AG08395 (cell line): ENCODE results near the gene KLHDC4.

ENCODE experiments used
- DNase-seq: peaks from one replicate; pipeline ENCODE4 v3.0.0; 2012; ENCODE audit warnings: mixed read lengths, low spot score

Gene KLHDC4

DNA sequence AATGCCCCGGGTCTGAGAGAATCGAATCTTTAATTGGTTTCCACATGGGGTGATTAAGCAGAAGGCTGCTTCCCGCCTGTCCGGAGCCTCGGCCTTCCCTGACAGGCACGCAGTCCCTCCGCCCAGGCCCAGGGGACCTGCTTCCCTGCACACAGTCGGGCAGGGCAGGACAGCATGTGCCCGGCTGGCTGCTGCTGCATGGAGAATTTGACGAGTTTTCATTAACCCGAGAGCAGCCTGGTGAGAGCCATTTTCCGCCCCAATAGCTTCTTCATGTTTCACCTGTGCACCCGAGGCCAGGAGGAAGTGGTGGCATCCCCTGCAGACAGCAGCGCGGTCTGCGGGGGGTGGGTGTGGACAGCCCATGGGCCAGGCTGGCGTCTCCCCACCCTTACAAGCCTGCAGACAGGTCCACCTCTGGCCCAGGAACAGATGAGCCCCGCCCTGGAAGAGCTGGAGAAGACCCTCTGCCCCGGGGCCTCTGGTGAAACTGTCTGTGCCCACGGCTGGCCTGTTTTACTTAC lies 67.0 kb downstream of the KLHDC4 start:
- DNase-seq: no peak

DNA sequence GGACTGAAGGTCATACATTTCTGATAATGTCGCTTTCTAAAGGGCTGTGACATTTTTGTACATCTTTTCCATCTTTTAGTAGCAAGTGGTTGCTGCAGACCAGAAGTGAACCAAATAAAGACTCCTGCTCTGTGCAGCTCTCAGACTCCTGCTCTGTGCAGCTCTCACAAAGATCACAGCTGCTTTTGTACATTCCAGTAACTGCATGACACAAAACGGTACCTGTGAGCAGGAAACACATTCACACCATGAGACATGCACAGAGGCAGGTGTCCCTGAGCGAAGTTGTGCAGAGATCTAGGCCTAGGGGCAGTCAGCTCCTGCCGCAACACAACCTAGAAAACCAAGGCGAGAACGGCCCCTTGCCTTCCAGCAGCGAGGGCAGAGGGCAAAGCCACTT lies 67.5 kb downstream of the KLHDC4 start:
- DNase-seq: no peak

DNA sequence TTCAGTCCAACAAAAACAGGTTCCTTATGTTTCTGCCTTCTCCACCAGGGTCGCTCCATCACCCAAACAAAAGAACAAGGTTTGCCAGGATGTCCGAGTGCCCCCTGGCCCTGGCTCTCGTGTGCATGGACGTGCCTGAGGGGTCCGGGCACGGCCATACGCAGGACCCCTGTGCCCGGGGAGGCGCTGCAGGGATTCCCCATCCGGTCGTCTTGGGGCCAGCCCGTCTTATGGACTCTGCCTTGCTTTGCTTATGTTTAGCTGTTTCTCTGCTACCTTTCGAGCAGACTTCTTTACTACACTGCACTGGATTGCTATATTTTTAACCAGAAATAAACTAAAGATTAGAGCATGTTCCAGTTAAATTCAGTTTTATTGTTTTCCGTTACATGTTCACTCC lies 68.0 kb downstream of the KLHDC4 start:
- DNase-seq: no peak

- no peak for DNase-seq
Observed at GRCh38 chr16:87697256-87697655, 68.5 kb downstream of the KLHDC4 start.

- DNase-seq: no peak
Observed at GRCh38 chr16:87696726-87697125, 69.1 kb downstream of the KLHDC4 start.

GRCh38 chr16:87695534-87695933 lies 70.3 kb downstream of the KLHDC4 start:
- DNase-seq: no peak

DNA sequence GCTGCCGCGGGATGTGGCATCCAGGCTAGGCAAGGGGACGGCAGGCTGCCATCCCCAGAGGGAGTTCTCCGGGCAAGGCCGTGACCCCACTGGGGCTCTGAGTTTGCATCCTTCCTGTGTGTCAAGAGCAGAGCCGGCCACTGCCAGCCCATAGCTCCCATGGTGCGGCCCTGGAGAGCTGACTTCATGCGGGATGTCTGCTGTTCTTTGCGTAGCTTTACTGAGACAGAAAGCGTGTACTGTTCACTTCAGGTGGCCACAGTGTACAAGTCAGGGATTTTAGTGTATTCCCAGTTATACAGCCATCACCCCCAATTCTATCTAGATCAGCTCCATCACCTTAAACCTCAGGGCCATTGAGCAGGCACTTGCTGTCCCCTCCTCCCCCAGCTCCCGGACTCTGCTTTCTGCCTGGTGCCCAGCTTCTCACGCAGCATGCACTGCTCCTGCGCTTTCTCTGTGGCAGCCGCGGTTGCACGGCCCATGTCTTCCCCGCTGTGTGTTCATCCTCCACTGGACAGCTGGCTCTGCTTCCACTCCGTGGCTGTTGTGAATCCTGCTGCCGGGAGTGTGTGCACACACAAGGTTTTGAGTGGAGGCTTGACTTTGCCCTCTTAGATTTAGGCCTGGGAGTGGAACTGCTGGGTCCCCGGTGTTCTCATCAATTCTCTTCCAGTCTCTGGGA lies 71.2 kb downstream of the KLHDC4 start:
- no peak for DNase-seq

GRCh38 chr16:87693827-87694226 lies 72.0 kb downstream of the KLHDC4 start:
- no peak for DNase-seq

DNA sequence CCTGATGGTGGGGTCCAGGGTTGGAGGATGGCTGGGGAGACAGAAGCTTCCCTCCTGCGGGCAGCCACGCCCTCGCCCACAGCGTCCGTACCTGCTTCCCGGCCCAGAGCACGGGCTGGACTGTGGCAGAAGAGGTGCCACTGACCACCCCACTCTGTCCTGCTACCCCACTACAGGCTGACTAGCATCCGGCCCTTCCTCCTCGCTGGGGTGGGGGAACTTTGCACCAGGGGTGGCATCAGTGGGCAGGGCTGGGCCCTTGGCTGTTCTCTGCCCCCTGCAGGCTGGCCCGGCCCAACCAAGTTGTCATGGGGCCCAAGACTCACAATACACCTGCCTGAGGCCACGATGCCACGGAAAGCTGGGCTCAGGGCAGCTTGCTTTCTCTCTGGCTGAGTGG lies 73.0 kb downstream of the KLHDC4 start:
- DNase-seq: no peak

DNA sequence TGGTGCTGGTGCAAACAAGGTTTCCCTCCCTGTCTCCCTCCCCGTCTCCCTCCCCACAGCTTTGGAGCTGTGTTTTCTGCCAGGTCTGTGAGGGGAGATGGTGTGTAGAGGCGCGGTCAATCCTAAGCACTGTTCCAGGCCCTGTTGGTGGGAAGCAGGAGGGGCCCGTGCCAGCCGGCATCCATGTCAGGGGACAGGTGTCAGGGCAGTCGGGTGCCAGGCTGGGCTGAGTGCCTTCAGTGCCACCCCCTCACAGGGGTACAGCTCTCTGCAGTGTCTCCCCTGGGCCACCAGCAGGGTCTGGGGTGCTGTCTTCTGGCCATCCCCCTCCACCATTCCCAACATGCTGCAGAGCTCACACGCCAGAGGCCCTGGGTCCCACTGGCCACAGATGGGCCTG lies 73.6 kb downstream of the KLHDC4 start:
- no peak for DNase-seq

GRCh38 chr16:87691686-87692079 lies 74.1 kb downstream of the KLHDC4 start:
- DNase-seq: no peak

DNA sequence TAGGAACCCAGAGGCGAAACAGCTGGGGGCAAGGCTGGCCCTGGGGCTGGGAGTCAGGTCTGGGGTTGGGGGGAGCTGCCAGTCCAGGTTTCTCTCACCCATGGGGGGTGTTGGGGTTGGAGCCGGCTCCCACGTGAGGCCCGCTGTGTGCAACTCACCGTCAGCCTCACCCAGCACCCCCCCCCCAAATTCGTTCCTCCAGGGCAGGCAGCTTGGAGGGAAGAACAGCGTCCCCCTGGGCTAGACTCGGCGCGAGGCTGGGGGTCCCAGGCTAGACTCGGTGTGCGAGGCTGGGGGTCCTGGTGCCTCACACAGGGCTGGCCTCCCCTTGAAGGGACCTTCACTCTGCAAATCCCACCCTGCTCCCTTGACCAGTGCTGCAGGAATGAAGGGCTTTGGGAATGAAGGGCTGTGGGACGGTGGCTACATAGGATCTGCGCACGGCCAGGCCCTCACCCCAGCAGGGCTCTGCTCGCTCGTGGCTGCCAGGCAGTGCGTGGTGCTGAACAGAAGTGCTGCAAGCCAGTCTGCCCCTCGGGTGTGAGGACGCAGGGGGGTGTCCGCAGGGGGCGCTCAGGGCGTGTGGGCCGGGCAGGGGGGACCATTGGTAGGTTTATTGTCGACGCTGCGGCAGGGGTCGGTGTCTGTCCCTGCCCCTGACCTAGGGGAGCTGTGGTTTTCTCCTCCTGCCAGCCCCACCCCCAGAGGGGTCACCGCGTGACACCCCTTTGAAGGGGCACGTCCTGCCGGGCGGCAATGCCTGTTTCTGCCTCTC lies 74.7 kb downstream of the KLHDC4 start:
- DNase-seq: no peak

DNA sequence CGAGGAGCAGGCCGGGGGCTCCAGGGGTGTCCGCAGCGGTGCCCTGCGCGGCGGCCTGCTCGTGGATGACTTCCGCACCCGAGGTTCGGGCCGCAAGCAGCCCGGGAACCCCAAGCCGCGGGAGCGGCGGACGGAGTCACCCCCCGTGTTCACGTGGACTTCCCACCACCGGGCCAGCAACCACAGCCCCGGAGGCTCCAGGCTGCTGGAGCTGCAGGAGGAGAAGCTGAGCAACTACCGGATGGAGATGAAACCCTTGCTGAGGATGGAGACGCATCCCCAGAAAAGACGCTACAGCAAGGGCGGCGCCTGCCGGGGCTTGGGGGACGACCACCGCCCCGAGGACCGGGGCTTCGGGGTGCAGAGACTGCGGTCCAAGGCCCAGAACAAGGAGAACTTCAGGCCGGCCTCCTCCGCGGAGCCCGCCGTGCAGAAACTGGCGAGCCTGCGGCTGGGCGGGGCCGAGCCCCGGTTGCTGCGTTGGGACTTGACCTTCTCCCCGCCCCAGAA lies 75.8 kb downstream of the KLHDC4 start:
- no peak for DNase-seq

DNA sequence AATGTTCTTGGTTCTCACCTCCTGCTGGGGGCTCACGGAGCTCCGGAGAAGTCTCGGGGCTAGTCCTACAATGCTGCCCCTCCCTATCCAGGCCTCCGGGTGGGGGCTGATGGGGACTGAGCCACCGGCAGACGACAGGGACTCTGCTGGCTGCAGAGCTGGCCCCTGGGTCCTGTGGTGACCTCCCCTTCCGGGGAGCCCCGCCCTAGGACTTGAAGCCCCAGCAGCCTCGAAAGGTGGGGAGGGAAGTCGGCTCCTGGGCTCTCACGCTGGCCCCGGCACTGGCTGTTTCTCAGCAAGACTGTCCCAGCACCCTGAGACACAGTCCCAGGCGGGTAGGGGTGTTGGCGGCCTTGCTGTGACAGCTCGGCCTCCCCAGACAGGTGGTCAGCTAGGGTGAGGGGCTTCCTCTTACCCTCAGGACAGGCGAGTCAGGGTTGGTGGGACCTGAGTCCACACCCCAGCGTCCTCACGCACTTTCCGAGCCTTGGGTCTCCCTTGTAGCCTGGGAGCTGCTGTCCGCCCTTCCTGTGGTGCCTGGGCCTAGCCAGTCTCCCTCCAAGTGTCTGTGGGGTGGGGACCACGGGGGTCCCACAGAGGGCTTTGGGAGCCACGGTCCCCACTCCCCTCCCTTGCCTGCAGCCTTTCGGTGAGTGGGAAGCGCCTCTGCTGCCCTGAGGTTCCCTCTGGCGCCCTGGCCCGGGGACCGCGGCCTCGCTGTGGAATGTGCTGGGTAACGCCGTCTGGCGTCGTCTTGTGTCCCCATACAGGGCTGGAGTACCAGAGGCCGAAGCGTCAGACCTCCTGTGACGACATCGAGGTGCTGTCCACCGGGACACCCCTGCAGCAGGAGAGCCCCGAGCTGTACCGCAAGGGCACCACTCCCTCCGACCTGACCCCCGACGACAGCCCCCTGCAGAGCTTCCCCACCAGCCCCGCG lies 76.6 kb downstream of the KLHDC4 start:
- DNase-seq: no peak

DNA sequence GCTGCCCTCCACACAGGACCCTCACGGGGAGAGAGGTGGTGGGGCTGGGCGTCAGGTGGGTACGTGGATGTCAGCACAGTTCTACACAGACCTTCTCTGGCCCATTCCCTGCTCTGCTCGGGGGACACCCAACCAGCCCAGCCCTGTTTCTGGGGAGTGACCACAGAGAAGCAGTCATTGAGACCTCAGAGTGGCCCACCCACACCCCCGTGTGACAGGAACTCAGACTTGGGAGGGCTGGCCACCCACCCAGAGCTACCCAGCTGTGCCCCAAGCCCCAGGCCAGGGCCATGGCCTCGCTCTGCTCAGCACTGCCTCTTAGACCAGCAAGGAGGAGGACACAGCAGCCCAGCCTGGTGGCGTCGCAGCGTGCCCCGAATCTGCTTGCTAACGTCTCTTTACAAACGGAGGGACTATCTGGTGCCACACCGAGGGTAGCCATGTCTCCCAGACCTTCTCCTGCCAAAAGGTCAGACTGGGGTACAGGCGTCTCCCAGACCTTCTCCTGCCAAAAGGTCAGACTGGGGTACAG lies 77.7 kb downstream of the KLHDC4 start:
- no peak for DNase-seq

GRCh38 chr16:87687126-87687910 lies 78.5 kb downstream of the KLHDC4 start:
- DNase-seq: peak; percentile 33

DNA sequence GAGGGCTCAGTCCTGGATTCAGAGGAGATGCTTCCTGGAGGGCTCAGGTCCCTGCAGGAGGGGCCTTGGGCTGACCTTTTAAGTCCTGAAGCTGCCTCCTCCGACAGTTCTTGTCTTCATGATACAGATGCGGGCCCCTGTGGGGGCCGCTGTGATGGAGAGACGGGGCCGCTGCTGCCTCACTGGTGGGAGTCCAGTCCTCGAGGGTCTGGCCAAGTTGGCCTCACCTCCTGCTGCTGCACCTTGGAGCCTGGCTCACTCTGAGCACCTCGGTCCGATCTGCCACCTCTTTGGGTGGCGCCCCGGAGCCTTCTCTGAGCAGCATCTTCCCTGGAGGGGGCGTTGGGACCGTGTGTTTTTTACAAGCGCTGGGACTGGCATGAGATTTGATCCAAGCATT lies 79.1 kb downstream of the KLHDC4 start:
- no peak for DNase-seq

DNA sequence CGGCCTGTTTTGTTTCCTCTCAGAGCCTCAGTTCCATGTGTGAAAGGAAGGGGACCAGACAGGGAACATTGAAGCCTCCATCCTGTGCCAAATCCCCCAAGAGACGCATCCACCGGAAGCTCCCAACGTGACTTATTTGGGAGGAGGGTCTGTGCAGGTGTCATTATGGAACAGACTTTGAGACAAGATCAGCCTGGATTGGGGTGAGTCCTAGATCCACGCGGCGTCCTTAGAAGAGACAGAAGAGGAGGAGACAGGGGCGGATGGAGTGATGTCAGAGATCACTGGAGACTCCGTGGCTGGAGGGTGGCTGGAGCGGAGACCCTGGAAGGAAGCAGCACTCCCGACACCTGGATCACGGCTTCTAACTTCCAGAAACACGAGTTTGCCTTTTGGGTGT lies 80.0 kb downstream of the KLHDC4 start:
- no peak for DNase-seq

DNA sequence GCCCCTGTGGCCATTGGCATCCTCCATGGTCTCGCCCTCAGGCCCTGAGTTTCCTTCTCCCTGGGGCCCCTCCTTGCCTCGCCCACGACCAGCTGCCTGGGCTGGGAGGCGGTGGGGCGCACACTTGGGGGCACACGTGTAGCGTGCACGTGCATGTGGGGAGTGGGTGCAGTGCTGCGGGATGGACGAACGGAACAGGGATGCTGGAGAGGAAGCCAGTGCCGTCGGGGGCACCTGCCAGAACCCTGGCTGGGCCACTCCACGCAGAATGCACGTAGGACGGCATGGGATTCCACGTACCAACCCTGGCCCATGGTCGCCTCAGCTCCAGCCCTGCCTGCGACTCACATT lies 80.4 kb downstream of the KLHDC4 start:
- no peak for DNase-seq

GRCh38 chr16:87684711-87685404 lies 80.9 kb downstream of the KLHDC4 start:
- DNase-seq: no peak
